HG03442 (cell line): ENCODE data around the gene ADAMTS17.

Experiments used
- ATAC-seq: cut with Tn5 transposase; IDR thresholded peaks from one replicate; pipeline ENCODE4 v1.9.1; 2021; ENCODE audit warnings: mild to moderate bottlenecking, moderate library complexity; ENCODE audit not compliant: unreplicated experiment

ADAMTS17 gene

GRCh38 chr15:100202309-100202960 is 139.3 kb downstream of the ADAMTS17 start:
- ATAC-seq: no peak

GRCh38 chr15:100201376-100202280 is 140.1 kb downstream of the ADAMTS17 start:
- ATAC-seq: no peak

- ATAC-seq: no peak
Observed at GRCh38 chr15:100200287-100200880, 141.4 kb downstream of the ADAMTS17 start.

GRCh38 chr15:100199711-100200286 is 142.0 kb downstream of the ADAMTS17 start:
- ATAC-seq: no peak

- ATAC-seq: no peak
Observed at GRCh38 chr15:100198442-100198841, 143.3 kb downstream of the ADAMTS17 start.

- ATAC-seq: no peak
Observed at GRCh38 chr15:100196326-100197058, 145.3 kb downstream of the ADAMTS17 start.

- no peak for ATAC-seq
Observed at GRCh38 chr15:100194996-100195395, 146.8 kb downstream of the ADAMTS17 start.

GRCh38 chr15:100193277-100193860 is 148.4 kb downstream of the ADAMTS17 start:
- ATAC-seq: no peak

- no peak for ATAC-seq
Observed at GRCh38 chr15:100192097-100193080, 149.4 kb downstream of the ADAMTS17 start.

- peak; percentile 57 for ATAC-seq
Observed at GRCh38 chr15:100191161-100191560, 150.6 kb downstream of the ADAMTS17 start.

GRCh38 chr15:100190675-100191074 is 151.1 kb downstream of the ADAMTS17 start:
- no peak for ATAC-seq

- ATAC-seq: no peak
Observed at GRCh38 chr15:100189849-100190248, 151.9 kb downstream of the ADAMTS17 start.

GRCh38 chr15:100189319-100189718 is 152.5 kb downstream of the ADAMTS17 start:
- no peak for ATAC-seq

GRCh38 chr15:100187677-100188076 is 154.1 kb downstream of the ADAMTS17 start:
- no peak for ATAC-seq

GRCh38 chr15:100186960-100187359 is 154.8 kb downstream of the ADAMTS17 start:
- ATAC-seq: no peak

GRCh38 chr15:100186366-100186765 is 155.4 kb downstream of the ADAMTS17 start:
- no peak for ATAC-seq

GRCh38 chr15:100183921-100184495 is 157.8 kb downstream of the ADAMTS17 start:
- ATAC-seq: no peak

- ATAC-seq: no peak
Observed at GRCh38 chr15:100180921-100181320, 160.9 kb downstream of the ADAMTS17 start.
